ENCODE data around the gene PCDHAC2. TPM values are rescaled to one million over a fixed set of nuclear protein-coding genes. Genes with fewer than 3 reads are reported as not detected.

The PCDHAC2 gene
- total and polyA plus RNA-seq, 2 donors (not counting 3 experiments of a cell fraction or from before 2014, with no cell fraction given), result 1.00 to 1.2 TPM

DNA sequence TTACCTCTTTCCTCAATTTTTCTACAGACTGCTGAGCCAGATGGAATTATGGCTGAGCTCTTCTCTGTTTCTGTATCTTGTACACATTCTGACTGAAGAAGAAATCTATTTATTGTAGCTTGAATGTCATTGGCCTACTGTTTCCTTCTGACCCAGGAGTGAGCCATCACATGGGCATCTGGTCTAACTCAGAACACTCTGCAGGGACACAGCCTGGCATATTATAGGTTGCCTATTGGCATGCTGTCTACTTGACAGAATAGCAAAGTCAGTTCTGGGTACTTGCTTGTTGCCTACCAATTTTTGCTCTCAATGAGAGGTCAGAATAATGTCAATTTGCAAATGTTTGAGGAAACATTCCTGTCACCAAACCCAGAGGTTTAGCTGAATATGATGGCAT is 7.3 kb downstream of the PCDHAC2 start:
- H3K9ac ChIP-seq (replicated peaks; ENCODE audit: extremely low read depth, insufficient read depth, low read length), result no peak overlapping the region
- H4K20me1 ChIP-seq (replicated peaks; ENCODE audit: control insufficient read depth, extremely low read depth, insufficient read depth, low read length), result no peaks in the 10 kb centered on the region
- H3K79me2 ChIP-seq (ENCODE audit: control insufficient read depth, insufficient read depth, low read length), result no peaks in the 10 kb centered on the region
- no peaks in the 10 kb centered on the region for H3K36me3 ChIP-seq (ENCODE audit: control insufficient read depth in 2 of 2, extremely low read depth in 1 of 2, insufficient read depth in 2 of 2, low read length in 2 of 2)
- POLR2A ChIA-PET, result no interaction called here
- CTCF ChIA-PET, result no interaction called here
- no peak overlapping the region for H3K4me3 ChIP-seq (replicated peaks in 1 of 3; ENCODE audit: insufficient read depth in 1 of 3, low read depth in 1 of 3, low read length in 3 of 3)
- no peaks in the 10 kb centered on the region for H3K27me3 ChIP-seq (ENCODE audit: control insufficient read depth in 2 of 2, insufficient read depth in 2 of 2, low read length in 2 of 2)
- intact Hi-C loops (cut with micrococcal nuclease), result no loop called here
- no peak for DNase-seq (ENCODE audit: low read depth, low spot score)
- no peak for FAIRE-seq
- BruUV-seq (replicated peaks), result no TSS peak
- H3K27ac ChIP-seq (ENCODE audit: insufficient read depth, low read depth, low read length), result no peak overlapping the region
- dilution Hi-C loops (cut with MboI; ENCODE audit: extremely low pct_ligation_motif_present, low sequenced_read_pairs), result no loop called here
- peaks cover 19% of the 10 kb centered on the region for H3K4me1 ChIP-seq (ENCODE audit: control insufficient read depth, extremely low read depth, insufficient read depth, low read length)
- H3K9me1 ChIP-seq (replicated peaks; ENCODE audit: control insufficient read depth, extremely low read depth, insufficient read depth, low read length), result no peaks in the 10 kb centered on the region
- no peak for TF ChIP-seq JUN (IDR thresholded peaks at IDR 0.05; ENCODE audit: borderline replicate concordance, insufficient read depth, insufficient read length, low read depth)
- TF ChIP-seq, protein P1, sequence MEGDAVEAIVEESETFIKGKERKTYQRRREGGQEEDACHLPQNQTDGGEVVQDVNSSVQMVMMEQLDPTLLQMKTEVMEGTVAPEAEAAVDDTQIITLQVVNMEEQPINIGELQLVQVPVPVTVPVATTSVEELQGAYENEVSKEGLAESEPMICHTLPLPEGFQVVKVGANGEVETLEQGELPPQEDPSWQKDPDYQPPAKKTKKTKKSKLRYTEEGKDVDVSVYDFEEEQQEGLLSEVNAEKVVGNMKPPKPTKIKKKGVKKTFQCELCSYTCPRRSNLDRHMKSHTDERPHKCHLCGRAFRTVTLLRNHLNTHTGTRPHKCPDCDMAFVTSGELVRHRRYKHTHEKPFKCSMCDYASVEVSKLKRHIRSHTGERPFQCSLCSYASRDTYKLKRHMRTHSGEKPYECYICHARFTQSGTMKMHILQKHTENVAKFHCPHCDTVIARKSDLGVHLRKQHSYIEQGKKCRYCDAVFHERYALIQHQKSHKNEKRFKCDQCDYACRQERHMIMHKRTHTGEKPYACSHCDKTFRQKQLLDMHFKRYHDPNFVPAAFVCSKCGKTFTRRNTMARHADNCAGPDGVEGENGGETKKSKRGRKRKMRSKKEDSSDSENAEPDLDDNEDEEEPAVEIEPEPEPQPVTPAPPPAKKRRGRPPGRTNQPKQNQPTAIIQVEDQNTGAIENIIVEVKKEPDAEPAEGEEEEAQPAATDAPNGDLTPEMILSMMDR (IDR thresholded peaks at IDR 0.05; ENCODE audit: extremely low read depth in 1 of 2, insufficient read depth in 1 of 2, low read depth in 1 of 2, low read length in 2 of 2), result no peak
- no peak for TF ChIP-seq EZH2 (IDR thresholded peaks at IDR 0.05; ENCODE audit: borderline replicate concordance, low read depth, low read length, severe bottlenecking)
- no peak for TF ChIP-seq MYC (IDR thresholded peaks at IDR 0.05; ENCODE audit: low read depth, low read length)
- TF ChIP-seq POLR2AphosphoS5 (IDR thresholded peaks at IDR 0.05; ENCODE audit: insufficient read depth, low read depth, low read length), result no peak
- no peaks in the 10 kb centered on the region for H3K9me3 ChIP-seq (replicated peaks; ENCODE audit: control insufficient read depth, insufficient read depth, low read length)
- H3K4me2 ChIP-seq (ENCODE audit: insufficient read depth, low read length), result no peak overlapping the region
- H2AFZ ChIP-seq (ENCODE audit: low read depth, low read length), result no peak overlapping the region

DNA sequence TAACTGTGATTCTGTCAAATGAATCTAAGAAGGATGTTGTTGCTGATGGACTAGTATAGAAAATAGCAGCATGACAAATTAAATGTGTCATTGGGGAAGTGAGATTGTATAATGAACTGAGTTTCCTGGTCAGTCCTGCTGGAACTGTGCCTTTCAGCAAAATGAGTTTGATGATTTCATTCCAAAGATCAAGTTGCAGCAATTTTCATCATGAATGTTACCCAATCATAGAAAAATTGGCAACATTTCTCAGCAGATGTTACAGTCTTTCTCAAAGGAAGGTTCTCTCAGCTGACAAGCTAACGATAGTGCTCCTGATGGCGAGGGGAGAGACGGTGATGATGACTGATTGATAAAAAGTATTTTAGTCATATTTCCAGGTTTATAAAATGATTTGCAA is 10.7 kb downstream of the PCDHAC2 start:
- H3K27me3 ChIP-seq (ENCODE audit: control insufficient read depth in 2 of 2, insufficient read depth in 2 of 2, low read length in 2 of 2), result no peaks in the 10 kb centered on the region

More for the DNA sequence above, 10.7 kb downstream of the PCDHAC2 start:
- Histone ChIP-seq H3K36me3 (ENCODE audit: control insufficient read depth in 2 of 2, extremely low read depth in 1 of 2, insufficient read depth in 2 of 2, low read length in 2 of 2) (no peaks in the 10 kb centered on the region), H3K9me1 (replicated peaks; ENCODE audit: control insufficient read depth, extremely low read depth, insufficient read depth, low read length) (no peaks in the 10 kb centered on the region), H4K20me1 (replicated peaks; ENCODE audit: control insufficient read depth, extremely low read depth, insufficient read depth, low read length) (no peaks in the 10 kb centered on the region), H3K4me2 (ENCODE audit: insufficient read depth, low read length) (peak overlapping the region; percentile 8), H2AFZ (ENCODE audit: low read depth, low read length) (no peak overlapping the region), H3K79me2 (ENCODE audit: control insufficient read depth, insufficient read depth, low read length) (no peaks in the 10 kb centered on the region), H3K4me1 (ENCODE audit: control insufficient read depth, extremely low read depth, insufficient read depth, low read length) (peaks cover 21% of the 10 kb centered on the region), H3K9ac (replicated peaks; ENCODE audit: extremely low read depth, insufficient read depth, low read length) (no peak overlapping the region), H3K27ac (ENCODE audit: insufficient read depth, low read depth, low read length) (no peak overlapping the region), H3K4me3 (replicated peaks in 1 of 3; ENCODE audit: insufficient read depth in 1 of 3, low read depth in 1 of 3, low read length in 3 of 3) (no peak overlapping the region), H3K9me3 (replicated peaks; ENCODE audit: control insufficient read depth, insufficient read depth, low read length) (no peaks in the 10 kb centered on the region)
- BruUV-seq (replicated peaks), result no TSS peak
- peak; percentile 59 for DNase-seq (ENCODE audit: low read depth, low spot score)
- CTCF ChIA-PET, result interaction anchor here (1.0 kb wide), 1 partner anchor 16 kb away, joined by 3 read pairs; no protein-coding TSS in a partner anchor
- FAIRE-seq, result peak; percentile 54
- intact Hi-C loops (cut with micrococcal nuclease), result no loop called here
- dilution Hi-C loops (cut with MboI; ENCODE audit: extremely low pct_ligation_motif_present, low sequenced_read_pairs), result no loop called here
- POLR2A ChIA-PET, result no interaction called here
- TF ChIP-seq FOS (IDR thresholded peaks at IDR 0.05; ENCODE audit: borderline replicate concordance, insufficient read depth, low read length) (no peak), GATA2 (IDR thresholded peaks at IDR 0.05; ENCODE audit: insufficient read depth, insufficient read length, low read depth, low read length) (peak; percentile 46), EZH2 (IDR thresholded peaks at IDR 0.05; ENCODE audit: borderline replicate concordance, low read depth, low read length, severe bottlenecking) (no peak)
- TF ChIP-seq, protein P1 (IDR thresholded peaks at IDR 0.05; ENCODE audit: extremely low read depth in 1 of 2, insufficient read depth in 1 of 2, low read depth in 1 of 2, low read length in 2 of 2), result no peak
